Upper lobe of left lung (tissue), 4 donors: ENCODE results near the gene SGSM1.

Source experiments
- EP300 ChIP-seq, 4 donors: sonication (generic); formaldehyde crosslinking; IDR thresholded peaks; one replicate each; pipeline ENCODE4 v1.5.1; 2017; ENCODE audit warnings: antibody characterized with exemption in 4 of 4, control low read depth in 2 of 4
- POLR2A ChIP-seq, 4 donors: fragments of 450-650 bp; IDR thresholded peaks; one replicate each; pipeline ENCODE4 v1.5.1; 2016 to 2017; ENCODE audit warnings: antibody characterized with exemption in 4 of 4, mild to moderate bottlenecking in 2 of 4
- POLR2AphosphoS5 ChIP-seq, 2 donors: sonication (generic); formaldehyde crosslinking; IDR thresholded peaks; one replicate each; pipeline ENCODE4 v1.5.1; 2017; ENCODE audit warnings: antibody characterized with exemption in 2 of 2
- TF ChIP-seq, protein P1 (sequence below), 6 experiments: fragments of 450-650 bp in 4 of 6; fragments of 200-600 bp in 2 of 6; sonication (generic) in 2 of 6; IDR thresholded peaks; one replicate each; pipeline ENCODE4 v1.5.1; 2016 to 2019; ENCODE audit warnings: antibody characterized with exemption in 6 of 6

DNA sequence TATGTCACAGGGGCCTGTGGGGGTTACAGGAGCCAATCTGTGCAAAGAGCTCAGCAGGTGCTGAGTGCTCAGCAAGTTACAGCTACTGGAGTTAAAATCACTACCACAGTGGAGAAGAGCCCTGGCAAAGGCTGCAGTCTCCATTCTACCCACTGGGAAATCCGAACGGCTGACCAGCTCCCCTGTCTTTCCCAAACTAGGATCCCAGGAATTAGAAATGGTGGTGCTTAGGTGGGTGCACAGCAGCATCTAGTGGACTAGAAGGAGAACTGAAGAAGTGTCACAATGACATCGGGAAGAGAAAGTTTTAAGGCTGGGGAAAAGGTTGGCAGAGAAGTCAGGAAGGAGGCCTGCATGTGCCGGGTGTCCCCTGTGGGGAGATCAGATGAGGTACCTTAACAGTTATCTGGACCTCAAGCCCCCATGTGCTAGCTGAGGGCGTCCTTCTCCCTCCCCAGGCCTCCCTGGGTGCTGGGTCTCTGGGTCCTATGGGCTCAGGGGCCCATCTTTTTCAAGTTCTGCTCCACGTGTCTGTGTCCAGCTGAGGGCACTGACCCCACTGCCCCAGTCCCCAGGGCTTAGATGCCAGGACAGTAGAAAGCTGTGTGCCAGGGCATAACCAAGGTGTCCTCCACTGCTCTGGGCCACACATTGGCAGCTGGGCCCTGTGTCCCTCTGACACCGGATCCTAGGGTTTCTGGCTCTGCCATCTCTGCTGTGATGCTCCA is 33.4 kb upstream of the SGSM1 start:
- TF ChIP-seq, protein P1, sequence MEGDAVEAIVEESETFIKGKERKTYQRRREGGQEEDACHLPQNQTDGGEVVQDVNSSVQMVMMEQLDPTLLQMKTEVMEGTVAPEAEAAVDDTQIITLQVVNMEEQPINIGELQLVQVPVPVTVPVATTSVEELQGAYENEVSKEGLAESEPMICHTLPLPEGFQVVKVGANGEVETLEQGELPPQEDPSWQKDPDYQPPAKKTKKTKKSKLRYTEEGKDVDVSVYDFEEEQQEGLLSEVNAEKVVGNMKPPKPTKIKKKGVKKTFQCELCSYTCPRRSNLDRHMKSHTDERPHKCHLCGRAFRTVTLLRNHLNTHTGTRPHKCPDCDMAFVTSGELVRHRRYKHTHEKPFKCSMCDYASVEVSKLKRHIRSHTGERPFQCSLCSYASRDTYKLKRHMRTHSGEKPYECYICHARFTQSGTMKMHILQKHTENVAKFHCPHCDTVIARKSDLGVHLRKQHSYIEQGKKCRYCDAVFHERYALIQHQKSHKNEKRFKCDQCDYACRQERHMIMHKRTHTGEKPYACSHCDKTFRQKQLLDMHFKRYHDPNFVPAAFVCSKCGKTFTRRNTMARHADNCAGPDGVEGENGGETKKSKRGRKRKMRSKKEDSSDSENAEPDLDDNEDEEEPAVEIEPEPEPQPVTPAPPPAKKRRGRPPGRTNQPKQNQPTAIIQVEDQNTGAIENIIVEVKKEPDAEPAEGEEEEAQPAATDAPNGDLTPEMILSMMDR (IDR thresholded peaks at IDR 0.05), result peak in 1 of 6 experiments; percentile 31
- TF ChIP-seq POLR2A (IDR thresholded peaks at IDR 0.05) (no peak), POLR2AphosphoS5 (IDR thresholded peaks at IDR 0.05) (no peak), EP300 (IDR thresholded peaks at IDR 0.05) (no peak)
